Hepatocyte (in vitro differentiated cells): ENCODE data around the gene DIP2B. TPM values are rescaled to one million over a fixed set of nuclear protein-coding genes. Genes with fewer than 3 reads are reported as not detected.
"Not testable (repeated sequence)": the region's sequence is repeated elsewhere in the genome, so short reads cannot be mapped to it uniquely, and the experiment has no call there.

Source experiments
- DNase-seq: peaks from one replicate; pipeline ENCODE4 v3.0.0-alpha.2; 2016; ENCODE audit warnings: low spot score
- H2AFZ ChIP-seq: fragments of 200-600 bp; sonication (generic); 2 replicates; pipeline ENCODE4 v1.6.0; 2016; ENCODE audit warnings: antibody characterized with exemption, mild to moderate bottlenecking
- H3K27ac ChIP-seq: fragments of 200-600 bp; sonication (generic); 2 replicates; pipeline ENCODE4 v1.5.1; 2016; ENCODE audit warnings: mild to moderate bottlenecking
- H3K27me3 ChIP-seq: fragments of 200-600 bp; sonication (generic); 2 replicates; pipeline ENCODE4 v1.6.1; 2016
- H3K36me3 ChIP-seq: fragments of 200-600 bp; sonication (generic); replicated peaks from 2 replicates; pipeline ENCODE4 v1.5.1; 2016; ENCODE audit warnings: low read depth; ENCODE audit not compliant: insufficient read depth
- H3K4me1 ChIP-seq: fragments of 200-600 bp; sonication (generic); 2 replicates; pipeline ENCODE4 v1.5.1; 2016; ENCODE audit warnings: mild to moderate bottlenecking, moderate library complexity; ENCODE audit not compliant: insufficient read depth
- H3K4me2 ChIP-seq: fragments of 200-600 bp; sonication (generic); 2 replicates; pipeline ENCODE4 v1.6.0; 2016
- H3K4me3 ChIP-seq: fragments of 200-600 bp; sonication (generic); 2 replicates; pipeline ENCODE4 v1.5.1; 2016; ENCODE audit warnings: mild to moderate bottlenecking
- H3K79me2 ChIP-seq: fragments of 200-600 bp; sonication (generic); 2 replicates; pipeline ENCODE4 v1.6.0; 2017; ENCODE audit warnings: mild to moderate bottlenecking
- H3K9me2 ChIP-seq: fragments of 200-600 bp; sonication (generic); replicated peaks from 2 replicates; pipeline ENCODE4 v1.6.0; 2017; ENCODE audit warnings: mild to moderate bottlenecking; ENCODE audit not compliant: insufficient read depth
- H3K9me3 ChIP-seq: fragments of 200-600 bp; sonication (generic); 2 replicates; pipeline ENCODE4 v1.5.1; 2016; ENCODE audit warnings: low read depth, mild to moderate bottlenecking
- H4K20me1 ChIP-seq: fragments of 200-600 bp; sonication (generic); 2 replicates; pipeline ENCODE4 v1.6.0; 2016; ENCODE audit warnings: mild to moderate bottlenecking; ENCODE audit not compliant: insufficient read depth, poor library complexity, severe bottlenecking
- EZH2 ChIP-seq: fragments of 200-600 bp; sonication (generic); IDR thresholded peaks from 2 replicates; pipeline ENCODE4 v1.6.1; 2016; ENCODE audit warnings: antibody characterized with exemption, mild to moderate bottlenecking, borderline replicate concordance
- EZH2phosphoT487 ChIP-seq: fragments of 200-600 bp; sonication (generic); IDR thresholded peaks from one replicate; pipeline ENCODE4 v1.6.1; 2018; ENCODE audit warnings: antibody characterized with exemption, mild to moderate bottlenecking, low read depth, moderate library complexity; ENCODE audit not compliant: unreplicated experiment, severe bottlenecking
- WGBS: methylation state at CpG from one replicate; pipeline ENCODE4 v1.1.6; 2016; ENCODE audit warnings: low lambda C conversion rate; ENCODE audit errors: missing lambda C conversion rate; 5-methylcytosine and 5-hydroxymethylcytosine counted together
- polyA plus RNA-seq: library from polyadenylated mRNA; unstranded; fragments of >200 nt; fragmentation: Nextera tagmentation; extraction: Ambion mirVana; gene quantifications from 2 replicates; pipeline ENCODE4 v1.2.1, GENCODE V29; 2016
- total RNA-seq: library from RNA; depleted of rRNA; stranded (reverse); fragments of >200 nt; gene quantifications from 2 replicates; pipeline ENCODE4 v1.2.3, GENCODE V29; 2014
- TF ChIP-seq, protein P1 (sequence below): fragments of 200-600 bp; sonication (generic); IDR thresholded peaks from 2 replicates; pipeline ENCODE4 v1.5.1; 2016; ENCODE audit warnings: antibody characterized with exemption, mild to moderate bottlenecking; ENCODE audit not compliant: poor library complexity

The DIP2B gene
- total and polyA plus RNA-seq, 2 experiments from 2014 or later: 10.5 to 31.8 TPM

DNA sequence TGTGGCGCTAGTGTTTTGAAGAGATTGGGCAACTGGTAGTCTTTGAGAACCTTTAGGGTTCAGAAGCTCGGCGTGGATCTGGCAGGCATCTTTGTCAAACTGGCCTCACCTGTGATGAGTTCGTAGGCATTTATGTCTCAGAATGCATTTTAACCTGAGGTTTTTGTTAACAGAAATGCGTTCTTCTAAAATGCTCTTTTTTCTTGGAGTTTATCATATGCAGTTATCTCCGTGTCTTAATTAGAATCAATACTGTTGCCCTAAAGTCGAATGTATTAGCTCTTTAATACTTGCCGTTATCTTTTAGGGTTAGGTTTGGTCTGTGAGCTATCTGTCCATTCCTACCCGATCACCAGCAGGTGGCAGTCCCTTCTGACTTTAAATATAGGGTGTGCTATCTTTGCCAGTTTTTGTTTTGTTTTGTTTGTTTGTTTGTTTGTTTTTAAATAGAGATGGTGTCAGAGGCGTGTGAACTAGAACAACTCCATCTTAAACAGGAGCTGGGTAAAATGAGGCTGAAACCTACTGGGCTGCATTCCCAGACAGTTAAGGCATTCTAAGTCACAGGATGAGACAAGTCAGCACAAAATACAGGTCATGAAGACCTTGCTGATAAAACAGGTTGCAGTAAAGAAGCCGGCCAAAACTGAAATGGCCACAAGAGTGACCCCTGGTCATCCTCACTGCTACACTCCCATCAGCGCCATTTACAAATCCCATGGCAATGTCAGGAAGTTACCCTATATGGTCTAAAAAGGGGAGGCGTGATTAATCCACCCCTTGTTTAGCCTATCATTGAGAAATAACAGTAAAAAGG is 260.5 kb downstream of the DIP2B start:
- H3K4me2 ChIP-seq: peak overlapping the region; percentile 95
- H3K4me3 ChIP-seq: peak overlapping the region; percentile 98
- DNase-seq: peak; percentile 53
- peaks cover 74% of the 10 kb centered on the region for H3K79me2 ChIP-seq
- no peaks in the 10 kb centered on the region for H3K9me2 ChIP-seq
- H3K4me1 ChIP-seq: peaks cover 32% of the 10 kb centered on the region
- 15% methylated on average over 13 of the region's 13 CpGs for WGBS
- TF ChIP-seq, protein P1, sequence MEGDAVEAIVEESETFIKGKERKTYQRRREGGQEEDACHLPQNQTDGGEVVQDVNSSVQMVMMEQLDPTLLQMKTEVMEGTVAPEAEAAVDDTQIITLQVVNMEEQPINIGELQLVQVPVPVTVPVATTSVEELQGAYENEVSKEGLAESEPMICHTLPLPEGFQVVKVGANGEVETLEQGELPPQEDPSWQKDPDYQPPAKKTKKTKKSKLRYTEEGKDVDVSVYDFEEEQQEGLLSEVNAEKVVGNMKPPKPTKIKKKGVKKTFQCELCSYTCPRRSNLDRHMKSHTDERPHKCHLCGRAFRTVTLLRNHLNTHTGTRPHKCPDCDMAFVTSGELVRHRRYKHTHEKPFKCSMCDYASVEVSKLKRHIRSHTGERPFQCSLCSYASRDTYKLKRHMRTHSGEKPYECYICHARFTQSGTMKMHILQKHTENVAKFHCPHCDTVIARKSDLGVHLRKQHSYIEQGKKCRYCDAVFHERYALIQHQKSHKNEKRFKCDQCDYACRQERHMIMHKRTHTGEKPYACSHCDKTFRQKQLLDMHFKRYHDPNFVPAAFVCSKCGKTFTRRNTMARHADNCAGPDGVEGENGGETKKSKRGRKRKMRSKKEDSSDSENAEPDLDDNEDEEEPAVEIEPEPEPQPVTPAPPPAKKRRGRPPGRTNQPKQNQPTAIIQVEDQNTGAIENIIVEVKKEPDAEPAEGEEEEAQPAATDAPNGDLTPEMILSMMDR: peak; percentile 70
- TF ChIP-seq EZH2: no peak
- no peak for TF ChIP-seq EZH2phosphoT487
- no peaks in the 10 kb centered on the region for H3K36me3 ChIP-seq
- H3K27ac ChIP-seq: peak overlapping the region; percentile 100
- H3K27me3 ChIP-seq: no peaks in the 10 kb centered on the region
- no peaks in the 10 kb centered on the region for H3K9me3 ChIP-seq
- H2AFZ ChIP-seq: peak overlapping the region; percentile 95
- peaks cover 19% of the 10 kb centered on the region for H4K20me1 ChIP-seq

DNA sequence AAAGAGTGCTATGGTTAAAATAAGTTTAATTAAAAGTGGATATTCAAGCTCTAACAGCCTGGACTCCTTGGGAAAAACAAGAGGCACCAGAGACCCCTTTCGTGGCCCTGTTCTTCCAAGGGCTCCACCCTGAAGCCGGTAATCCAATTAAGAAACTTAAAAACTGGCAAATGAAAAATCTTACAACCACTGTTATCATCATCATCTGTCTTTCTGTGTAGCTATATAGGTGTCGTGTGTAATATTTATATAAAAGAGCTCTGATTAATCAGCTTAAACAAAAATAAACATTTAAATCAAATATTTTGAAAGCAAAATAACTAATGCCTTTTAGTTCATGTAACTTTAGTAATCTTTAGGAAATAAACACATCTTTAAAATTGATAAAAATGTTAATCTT is 263.6 kb downstream of the DIP2B start:
- DNase-seq: no peak
- Histone ChIP-seq H3K4me3 (no peak overlapping the region), H4K20me1 (peaks cover 19% of the 10 kb centered on the region), H3K27ac (no peak overlapping the region), H3K79me2 (peaks cover 89% of the 10 kb centered on the region), H3K4me2 (peak overlapping the region; percentile 25), H3K27me3 (no peaks in the 10 kb centered on the region), H3K9me2 (no peaks in the 10 kb centered on the region), H3K4me1 (peaks cover 25% of the 10 kb centered on the region), H3K9me3 (no peaks in the 10 kb centered on the region), H3K36me3 (no peaks in the 10 kb centered on the region), H2AFZ (no peak overlapping the region)
- WGBS: 86% methylated on average over 3 of the region's 3 CpGs
- TF ChIP-seq EZH2: no peak

DNA sequence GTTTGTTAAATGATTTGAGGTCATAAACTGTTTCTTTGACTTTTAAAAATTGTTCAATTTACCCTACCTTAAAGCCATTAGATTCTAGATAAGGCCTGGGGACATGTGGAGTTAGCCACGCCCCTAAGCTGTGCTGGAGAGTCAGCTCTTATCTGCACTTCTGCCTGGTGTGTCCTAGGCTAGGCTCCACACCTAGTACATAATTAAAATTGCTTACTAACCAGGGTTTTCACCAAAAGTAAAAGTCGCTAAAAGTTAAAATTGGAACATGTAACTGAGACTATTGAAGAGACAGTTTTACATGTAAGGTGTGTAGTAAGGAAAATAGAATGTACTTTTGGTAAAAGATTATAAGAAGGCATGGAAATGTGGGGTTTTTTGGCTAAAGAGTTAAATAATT is 264.0 kb downstream of the DIP2B start:
- peak; percentile 66 for DNase-seq
- not testable (repeated sequence) for H3K9me3 ChIP-seq, H3K27me3 ChIP-seq, H3K36me3 ChIP-seq, H3K4me3 ChIP-seq, H2AFZ ChIP-seq, H3K9me2 ChIP-seq
- Histone ChIP-seq H3K27ac (peak overlapping the region; percentile 35), H4K20me1 (peaks cover 19% of the 10 kb centered on the region), H3K4me2 (peak overlapping the region; percentile 56), H3K4me1 (peaks cover 25% of the 10 kb centered on the region), H3K79me2 (peaks cover 93% of the 10 kb centered on the region)
- WGBS: 63% methylated on average over 2 of the region's 2 CpGs

DNA sequence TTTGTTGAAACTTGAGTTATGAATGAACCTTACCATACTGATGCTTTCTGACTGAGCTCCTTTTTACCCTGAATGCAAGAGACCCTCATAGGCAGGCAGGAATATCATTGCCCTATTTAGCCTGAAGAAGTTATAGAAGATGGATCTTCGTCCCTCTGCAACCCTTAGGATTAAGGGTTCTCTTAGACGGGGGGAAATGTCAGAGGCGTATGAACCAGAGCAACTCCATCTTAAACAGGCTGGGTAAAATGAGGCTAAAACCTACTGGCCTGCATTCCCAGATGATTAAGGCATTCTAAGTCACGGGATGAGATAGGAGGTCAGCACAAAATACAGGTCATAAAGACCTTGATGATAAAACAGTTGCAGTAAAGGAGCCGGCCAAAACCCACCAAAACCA is 266.6 kb downstream of the DIP2B start:
- WGBS: 98% methylated on average over 5 of the region's 5 CpGs
- no peak overlapping the region for H3K27ac ChIP-seq
- no peak for TF ChIP-seq EZH2
- no peak for TF ChIP-seq EZH2phosphoT487
- TF ChIP-seq, protein P1: no peak
- no peak for DNase-seq
- peaks cover 13% of the 10 kb centered on the region for H3K4me1 ChIP-seq
- peaks cover 96% of the 10 kb centered on the region for H3K79me2 ChIP-seq
- no peak overlapping the region for H2AFZ ChIP-seq
- H3K27me3 ChIP-seq: no peaks in the 10 kb centered on the region
- no peaks in the 10 kb centered on the region for H3K36me3 ChIP-seq
- no peak overlapping the region for H3K4me3 ChIP-seq
- H3K4me2 ChIP-seq: no peak overlapping the region
- no peaks in the 10 kb centered on the region for H3K9me2 ChIP-seq
- no peaks in the 10 kb centered on the region for H3K9me3 ChIP-seq
- H4K20me1 ChIP-seq: peaks cover 10% of the 10 kb centered on the region
